GM21447 (cell line): ENCODE measurements around the gene PCARE.

Experiments used
- ATAC-seq: cut with Tn5 transposase; IDR thresholded peaks from one replicate; pipeline ENCODE4 v1.9.1; 2021; ENCODE audit not compliant: unreplicated experiment

The PCARE gene

DNA sequence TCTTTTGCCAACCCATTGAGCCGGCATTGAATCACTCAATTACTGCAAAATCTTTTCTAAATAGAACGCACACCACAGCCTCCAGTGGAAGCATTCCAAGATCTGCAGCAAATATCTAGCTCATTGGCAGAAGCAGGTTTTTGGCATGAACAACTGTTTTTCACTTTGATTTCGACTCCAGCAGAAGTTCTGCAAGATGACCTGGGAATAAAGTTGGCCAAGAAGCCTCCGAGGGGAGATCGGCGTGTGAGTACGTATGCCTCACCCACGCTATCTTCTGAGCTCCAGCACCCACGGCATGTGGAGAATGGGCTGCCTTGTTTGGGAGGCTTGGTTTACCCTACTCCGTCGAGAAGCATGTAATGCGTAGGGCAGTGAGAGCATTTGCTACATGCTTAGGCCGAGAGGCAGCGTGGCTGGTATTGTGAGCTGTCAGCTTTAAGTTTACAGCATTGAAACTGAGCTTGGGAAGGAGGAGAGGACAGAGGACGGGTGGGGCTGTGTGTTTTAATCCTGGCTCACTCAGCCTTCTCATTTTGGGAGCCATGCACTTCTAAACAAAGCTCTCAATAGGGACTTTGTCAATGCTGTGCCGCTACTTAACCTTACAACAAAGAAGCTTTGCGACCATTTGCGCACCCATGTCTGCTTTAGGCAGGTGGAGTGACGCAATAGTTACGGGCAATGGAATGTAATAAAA, 10.5 kb downstream of the PCARE start:
- no peak for ATAC-seq

DNA sequence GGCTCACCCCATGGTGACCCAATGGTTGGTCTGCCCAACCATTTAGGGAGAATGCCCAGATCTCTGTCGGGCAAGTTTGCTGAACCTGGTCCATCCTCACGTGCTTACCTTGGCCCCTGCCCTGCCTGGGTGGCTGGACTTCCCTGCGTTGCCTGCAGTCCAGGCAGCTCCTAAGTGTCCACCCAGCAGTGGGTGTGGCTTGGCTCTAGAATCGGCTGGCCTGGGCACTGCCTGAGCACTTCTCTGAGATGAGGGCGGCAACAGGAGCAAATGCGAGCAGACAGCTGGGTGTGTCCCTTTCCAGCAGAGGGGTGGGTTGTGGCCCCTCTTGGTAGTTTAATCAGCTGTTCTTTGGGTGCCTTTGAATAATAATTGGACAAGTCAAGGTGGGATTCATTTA, 11.3 kb downstream of the PCARE start:
- ATAC-seq: no peak

- no peak for ATAC-seq
Measured at GRCh38 chr2:29062371-29062770, 12.0 kb downstream of the PCARE start.

DNA sequence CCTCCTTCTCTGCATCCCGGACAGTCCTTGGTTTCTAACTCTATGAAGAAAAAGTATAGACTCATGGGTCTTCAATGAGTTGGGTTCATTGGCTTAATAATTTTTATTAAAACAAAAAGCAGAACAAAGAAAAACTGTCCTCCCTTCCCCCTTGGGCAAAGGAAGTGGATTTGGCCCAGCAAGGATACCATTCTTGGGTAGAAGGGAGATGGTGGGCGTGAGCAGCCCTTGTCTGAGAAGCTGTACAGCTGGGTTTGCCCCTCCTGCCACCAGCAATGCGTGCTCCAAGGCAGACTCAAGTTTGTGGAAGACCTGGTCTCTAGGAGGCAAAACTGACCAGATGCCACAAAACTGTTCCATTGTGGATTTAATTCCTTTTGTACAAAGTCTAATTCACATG, 12.7 kb downstream of the PCARE start:
- ATAC-seq: no peak

DNA sequence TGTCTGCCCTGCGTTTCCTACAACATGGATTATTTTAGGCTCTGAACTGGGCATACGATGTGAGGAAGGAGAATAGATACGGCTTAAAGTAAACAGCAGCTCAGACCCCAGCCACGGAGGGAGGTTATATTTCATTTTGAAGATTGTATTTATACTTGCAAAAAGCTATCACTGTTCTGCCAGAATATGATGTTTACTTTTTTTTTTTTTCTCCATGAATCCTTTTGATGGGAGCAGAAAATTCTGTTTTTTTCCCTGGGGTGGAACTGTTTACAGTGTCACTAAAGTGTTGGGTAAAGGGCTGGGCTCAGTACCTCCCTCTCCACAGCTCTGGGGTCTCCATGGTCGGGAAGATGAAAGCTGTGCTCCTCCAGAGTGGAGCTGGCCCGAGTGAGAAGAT, 13.1 kb downstream of the PCARE start:
- ATAC-seq: no peak

- ATAC-seq: no peak
Measured at GRCh38 chr2:29060441-29060840, 13.9 kb downstream of the PCARE start.

DNA sequence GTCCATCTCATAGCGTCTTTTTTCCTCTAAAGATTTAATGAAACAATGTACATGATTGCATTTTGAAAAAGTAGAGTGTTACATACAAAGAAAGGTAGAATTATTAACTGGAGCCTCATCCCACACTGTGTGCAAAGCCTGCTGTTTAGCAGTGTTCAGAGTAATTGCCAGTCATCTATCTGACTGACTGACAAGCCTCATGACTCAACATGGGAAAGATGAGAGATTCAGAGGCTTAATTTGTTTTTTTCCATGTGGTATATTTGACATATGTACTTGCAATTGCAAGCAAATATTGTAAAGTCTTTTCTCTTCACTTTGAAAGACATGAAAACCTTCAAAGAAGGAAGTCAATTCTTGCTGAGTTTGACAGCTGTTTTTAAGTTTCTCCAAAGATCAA, 14.7 kb downstream of the PCARE start:
- no peak for ATAC-seq

- no peak for ATAC-seq
Measured at GRCh38 chr2:29057006-29057405, 17.3 kb downstream of the PCARE start.

- ATAC-seq: no peak
Measured at GRCh38 chr2:29056452-29056851, 17.9 kb downstream of the PCARE start.

DNA sequence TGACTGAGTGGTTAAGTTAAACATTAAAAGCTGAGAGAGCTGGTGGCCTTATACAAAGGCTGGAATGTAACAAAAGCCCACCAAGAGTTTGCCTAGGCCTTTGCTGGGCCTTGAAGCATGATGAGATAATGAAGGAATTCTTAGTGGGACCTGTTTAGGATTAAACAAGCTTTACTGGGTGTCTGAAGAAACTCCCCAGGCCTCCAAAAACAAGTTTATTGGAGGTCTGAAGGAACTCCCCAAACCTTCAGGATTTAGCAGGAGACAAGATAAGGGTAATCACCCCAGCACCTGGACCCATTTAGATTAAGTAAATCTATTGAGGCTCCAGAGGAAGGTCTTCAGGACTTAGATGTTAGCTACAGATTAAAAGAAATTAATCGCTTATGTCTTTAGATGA, 18.7 kb downstream of the PCARE start:
- ATAC-seq: no peak

GRCh38 chr2:29054430-29054829, 19.9 kb downstream of the PCARE start:
- no peak for ATAC-seq

DNA sequence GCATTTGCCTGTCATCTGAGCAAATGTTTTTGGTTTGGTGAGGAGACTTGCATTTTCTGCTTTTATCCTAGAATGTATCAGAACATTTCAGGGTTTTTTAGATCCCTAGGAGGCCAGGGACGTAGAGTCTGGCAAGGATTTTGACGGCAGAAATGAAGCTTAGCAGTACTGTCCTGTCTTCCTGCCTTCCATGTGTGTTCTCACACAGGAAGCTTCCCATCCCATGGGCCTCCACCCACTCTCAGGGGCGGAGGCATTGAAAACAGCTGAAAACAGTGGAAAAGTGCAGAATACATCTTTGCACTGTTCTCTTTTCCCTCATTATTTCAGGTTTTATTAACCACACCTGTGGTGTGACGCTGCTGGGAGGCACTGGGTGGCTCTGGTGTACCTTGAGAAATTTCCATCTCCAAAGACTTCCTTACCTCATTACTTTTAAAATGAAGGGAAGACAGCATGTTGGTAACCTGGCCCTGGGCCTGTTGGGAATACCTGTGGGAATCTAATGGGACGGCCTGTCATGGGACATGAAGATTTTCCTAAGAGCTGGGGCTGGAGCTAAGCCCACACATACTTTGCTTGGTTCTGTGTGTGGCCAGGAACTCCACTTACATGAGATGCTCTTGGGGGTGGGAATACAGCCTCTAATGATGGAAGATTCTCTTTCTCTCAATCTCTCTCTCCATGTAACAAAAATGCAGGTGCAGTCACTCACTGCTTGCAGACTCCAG, 20.5 kb downstream of the PCARE start:
- ATAC-seq: no peak

DNA sequence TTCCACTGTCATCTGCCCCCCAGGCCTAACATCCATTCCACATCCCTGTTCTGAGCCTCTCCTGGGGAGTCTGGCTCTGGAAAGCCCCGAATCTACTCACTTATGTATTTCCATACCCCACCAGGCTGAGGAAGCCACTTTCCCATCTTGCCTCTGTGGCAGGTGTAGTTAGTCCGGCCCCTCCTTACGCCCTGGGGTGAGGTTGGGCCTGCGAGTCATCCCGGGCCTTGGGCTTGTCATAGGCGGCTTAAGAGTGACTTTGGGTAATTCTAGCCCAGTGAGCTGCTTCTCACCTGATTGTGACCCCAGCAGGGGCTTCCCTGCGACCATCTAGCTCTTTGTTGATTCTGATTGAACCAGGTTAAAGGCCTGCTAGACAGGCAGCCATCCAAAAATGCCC, 21.1 kb downstream of the PCARE start:
- no peak for ATAC-seq

GRCh38 chr2:29052807-29053206, 21.5 kb downstream of the PCARE start:
- no peak for ATAC-seq

- ATAC-seq: no peak
Measured at GRCh38 chr2:29051730-29052129, 22.6 kb downstream of the PCARE start.

- no peak for ATAC-seq
Measured at GRCh38 chr2:29050591-29050990, 23.7 kb downstream of the PCARE start.

- no peak for ATAC-seq
Measured at GRCh38 chr2:29047083-29047845, 27.1 kb downstream of the PCARE start.

GRCh38 chr2:29046321-29046720, 28.0 kb downstream of the PCARE start:
- no peak for ATAC-seq

DNA sequence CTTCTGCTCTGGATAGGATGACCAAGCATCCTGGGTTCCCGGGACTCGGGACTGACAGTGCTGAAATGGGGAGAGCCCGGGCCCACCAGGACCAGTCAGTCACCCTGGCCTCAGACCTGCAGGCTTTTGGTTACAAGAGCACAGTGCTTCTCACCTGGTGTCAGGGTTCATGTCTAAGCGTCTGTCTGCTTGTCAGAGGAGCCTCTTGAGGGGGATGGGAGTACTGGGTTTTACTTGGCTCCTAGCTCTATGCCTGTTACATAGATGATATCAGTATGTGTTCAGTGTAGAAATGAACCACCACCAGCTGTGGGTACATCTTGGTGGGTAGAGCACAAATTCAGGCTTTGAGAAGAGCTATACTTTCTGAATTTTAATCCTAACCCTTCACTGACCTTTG, 29.9 kb downstream of the PCARE start:
- ATAC-seq: no peak

DNA sequence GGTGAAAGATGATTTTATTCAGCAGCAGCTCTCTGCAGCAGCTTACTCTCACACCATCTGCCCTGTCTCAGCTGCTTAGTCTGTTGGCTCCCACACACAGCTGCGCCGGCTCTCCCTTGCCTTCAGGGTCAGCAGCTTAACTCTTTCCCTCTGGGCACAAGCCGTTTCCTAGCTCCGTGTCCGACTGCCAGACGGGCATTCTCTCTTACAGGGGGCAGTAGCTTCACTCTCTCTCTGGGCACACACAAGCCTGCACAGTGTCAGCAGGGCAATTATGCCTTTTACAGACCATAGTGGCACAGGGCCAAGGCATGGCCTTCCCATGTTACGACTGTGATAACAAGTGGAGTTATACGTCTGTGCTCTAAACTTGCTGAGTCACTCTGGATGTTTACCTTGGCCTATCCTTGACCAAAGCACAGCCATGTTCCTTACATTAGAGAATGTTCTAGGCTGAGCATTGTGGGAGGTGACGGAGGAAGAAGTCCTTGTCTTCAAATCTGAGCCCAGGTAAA, 31.7 kb downstream of the PCARE start:
- no peak for ATAC-seq

DNA sequence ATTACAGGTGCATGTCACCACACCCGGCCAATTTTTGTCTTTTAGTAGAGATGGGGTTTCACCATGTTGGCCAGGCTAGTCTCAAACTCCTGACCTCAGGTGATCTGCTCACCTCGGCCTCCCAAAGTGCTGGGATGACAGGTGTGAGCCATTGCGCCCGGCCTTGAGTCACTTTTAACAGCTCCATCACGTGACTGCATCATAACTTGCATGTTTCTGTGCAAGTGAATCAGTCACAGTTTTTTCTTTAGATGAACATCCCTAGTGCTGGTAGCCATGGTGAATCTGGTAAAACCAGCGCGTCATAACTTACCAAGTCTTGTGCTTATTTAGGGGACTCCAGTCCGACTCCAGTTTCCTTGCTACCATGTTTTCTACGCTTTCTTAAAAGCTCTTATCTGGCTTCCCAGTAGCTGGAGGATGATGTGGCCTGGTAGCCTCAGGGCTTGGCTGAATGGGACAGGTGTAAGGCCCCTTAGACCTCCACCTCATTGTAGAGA, 33.1 kb downstream of the PCARE start:
- no peak for ATAC-seq

GRCh38 chr2:29040552-29040951, 33.8 kb downstream of the PCARE start:
- ATAC-seq: peak; percentile 11
